GM12878 (cell line): ENCODE measurements around the gene RTN4RL1. TPM values are rescaled to one million over a fixed set of nuclear protein-coding genes. Genes with fewer than 3 reads are reported as not detected.

ENCODE experiments used
- ATAC-seq: fragments of 200-7000 bp; cut with Tn5 transposase; 3 replicates; pipeline ENCODE4 v1.9.1; 2020; ENCODE audit warnings: mild to moderate bottlenecking, moderate library complexity
- BruUV-seq: library from RNA; stranded (reverse); fragments of 400-500 nt; replicated peaks from 2 replicates; lab custom pipeline; 2021; lab: Mats Ljungman, UMichigan
- CTCF ChIA-PET: fragments of 300-600 bp; sonication (Branson Sonifier 250); formaldehyde crosslinking; extraction: SDS; loops from one replicate; lab custom pipeline; 2021; ENCODE audit warnings: inconsistent platforms; lab: Yijun Ruan, JAX
- POLR2A ChIA-PET: fragments of 350-600 bp; formaldehyde crosslinking; extraction: SDS; loops from one replicate; lab custom pipeline; 2021; ENCODE audit warnings: inconsistent platforms; lab: Charles Lee
- RAD21 ChIA-PET: fragments of 300-600 bp; sonication (Branson Sonifier 250); formaldehyde crosslinking; loops from one replicate; lab custom pipeline; 2023; ENCODE audit warnings: antibody characterized with exemption; ENCODE audit not compliant: unreplicated experiment; lab: Charles Lee
- SMC1A ChIA-PET: fragments of 300-600 bp; sonication (Branson Sonifier 250); formaldehyde crosslinking; loops from one replicate; lab custom pipeline; 2023; ENCODE audit not compliant: unreplicated experiment, uncharacterized antibody; lab: Charles Lee
- DNase-seq: peaks from one replicate; pipeline ENCODE4 v3.0.0-alpha.2; 2011; ENCODE audit warnings: low read depth, low spot score
- FAIRE-seq: peaks from 3 replicates; lab custom pipeline; 2011; peaks lifted over from hg19 to GRCh38; lab: Jason Lieb, UNC
- H2AFZ ChIP-seq: 2 replicates; pipeline ENCODE4 v1.6.0; 2011; ENCODE audit warnings: low read depth, low read length, control low read depth; ENCODE audit not compliant: control insufficient read depth
- H3K27ac ChIP-seq: 2 replicates; pipeline ENCODE4 v1.5.1; 2011; ENCODE audit warnings: control low read depth; ENCODE audit not compliant: control insufficient read depth, insufficient read depth
- H3K27me3 ChIP-seq, 2 experiments: replicated peaks in 1 of 2; 2 replicates each; pipeline versions ENCODE4 v1.6.0 to v1.6.1; 2011; ENCODE audit warnings: low read length in 1 of 2; ENCODE audit not compliant: control insufficient read depth in 2 of 2, insufficient read depth in 2 of 2
- H3K36me3 ChIP-seq, 2 experiments: 2 replicates each; pipeline ENCODE4 v1.5.1; 2011; ENCODE audit warnings: low read length in 1 of 2; ENCODE audit not compliant: control insufficient read depth in 2 of 2, insufficient read depth in 2 of 2
- H3K4me1 ChIP-seq: 2 replicates; pipeline ENCODE4 v1.6.1; 2011; ENCODE audit warnings: mild to moderate bottlenecking, low read length, moderate library complexity, mixed read lengths; ENCODE audit not compliant: control insufficient read depth, insufficient read depth
- H3K4me2 ChIP-seq: 2 replicates; pipeline ENCODE4 v1.6.0; 2011; ENCODE audit warnings: control low read depth; ENCODE audit not compliant: control insufficient read depth, insufficient read depth
- H3K4me3 ChIP-seq: fragments of 200-600 bp; sonication (generic); 2 replicates; pipeline ENCODE4 v1.5.1; 2016
- H3K79me2 ChIP-seq: 2 replicates; pipeline ENCODE4 v1.6.0; 2011; ENCODE audit warnings: low read length; ENCODE audit not compliant: control insufficient read depth, insufficient read depth
- H3K9ac ChIP-seq: 2 replicates; pipeline ENCODE4 v1.8.0; 2011; ENCODE audit warnings: low read length, control low read depth, mixed read lengths; ENCODE audit not compliant: control insufficient read depth, insufficient read depth
- H3K9me3 ChIP-seq: replicated peaks from 3 replicates; pipeline ENCODE4 v1.5.1; 2011; ENCODE audit warnings: mild to moderate bottlenecking, low read length; ENCODE audit not compliant: control insufficient read depth, insufficient read depth
- H4K20me1 ChIP-seq: 2 replicates; pipeline ENCODE4 v1.6.0; 2011; ENCODE audit not compliant: control insufficient read depth, insufficient read depth
- CBFB ChIP-seq: IDR thresholded peaks from 2 replicates; pipeline ENCODE4 v1.6.1; 2016; ENCODE audit warnings: antibody characterized with exemption, low read depth
- CBX3 ChIP-seq: fragments of 200-600 bp; sonication (generic); IDR thresholded peaks from 2 replicates; pipeline ENCODE4 v1.6.1; 2016; ENCODE audit warnings: low read depth, borderline replicate concordance
- CTCF ChIP-seq, 3 experiments: IDR thresholded peaks in 2 of 3; conservative IDR thresholded peaks in 1 of 3; 2 replicates each; pipeline ENCODE4 v1.5.1; 2011; ENCODE audit warnings: low read depth in 3 of 3, low read length in 3 of 3, mild to moderate bottlenecking in 3 of 3, control low read depth in 2 of 3, moderate library complexity in 2 of 3, inconsistent platforms in 1 of 3, mixed read lengths in 1 of 3; ENCODE audit not compliant: control insufficient read depth in 2 of 3, insufficient read depth in 1 of 3; ENCODE audit errors: extremely low read depth in 1 of 3
- MEF2B ChIP-seq: fragments of 450-650 bp; IDR thresholded peaks from 2 replicates; pipeline ENCODE4 v1.6.1; 2018; ENCODE audit warnings: mild to moderate bottlenecking, moderate library complexity; ENCODE audit not compliant: partially characterized antibody, poor library complexity, severe bottlenecking
- MTA3 ChIP-seq: IDR thresholded peaks from 2 replicates; pipeline ENCODE4 v1.6.1; 2012; ENCODE audit warnings: low read length, inconsistent platforms, borderline replicate concordance
- RAD21 ChIP-seq: IDR thresholded peaks from 2 replicates; pipeline ENCODE4 v1.6.1; 2011; ENCODE audit warnings: mild to moderate bottlenecking, low read depth, low read length, moderate library complexity; ENCODE audit not compliant: insufficient read depth
- SMC3 ChIP-seq: IDR thresholded peaks from 2 replicates; pipeline ENCODE4 v1.6.1; 2011; ENCODE audit warnings: low read length, improper control_type of control experiment, borderline replicate concordance
- YY1 ChIP-seq: IDR thresholded peaks from 2 replicates; pipeline ENCODE4 v1.6.1; 2011; ENCODE audit warnings: low read depth, mild to moderate bottlenecking, low read length
- WGBS: methylation state at CpG from one replicate; pipeline ENCODE4 v1.1.6; 2016; ENCODE audit warnings: low lambda C conversion rate; ENCODE audit not compliant: insufficient replicate concordance, insufficient coverage; ENCODE audit errors: missing lambda C conversion rate; 5-methylcytosine and 5-hydroxymethylcytosine counted together
- in situ Hi-C: fragments of 300-500 bp; cut with MboI; formaldehyde crosslinking; loops from 9 replicates; pipeline ENCODE4 v1.14.3; 2018; ENCODE audit warnings: mixed read lengths
- intact Hi-C: fragments of 100-400 bp; cut with micrococcal nuclease; formaldehyde crosslinking; loops from one replicate; pipeline ENCODE4 v1.14.2; 2022; ENCODE audit not compliant: unreplicated experiment
- polyA plus RNA-seq, 11 experiments: library from polyadenylated mRNA; depleted of rRNA in 4 of 11; unstranded in 6 of 11; stranded (reverse) in 5 of 11; fragments of >200 nt; fragmentation: Nextera tagmentation in 4 of 11; fragmentation: Illumina TruSeq in 1 of 11; extraction: Ambion mirVana in 4 of 11; extraction: Trizol in 1 of 11; gene quantifications; 1 replicate in 1 of 11; 2 replicates in 10 of 11; pipeline versions ENCODE4 v1.2.1 to v1.2.3, GENCODE V29; 2011 to 2016; ENCODE audit warnings: inconsistent platforms in 2 of 11, missing spikeins in 2 of 11, low read depth in 1 of 11
- total RNA-seq, 4 experiments: library from RNA; depleted of rRNA in 3 of 4; stranded (reverse); fragments of >200 nt in 3 of 4; fragmentation: Illumina TruSeq in 1 of 4; extraction: Trizol in 1 of 4; gene quantifications; 2 replicates each; pipeline versions ENCODE4 v1.2.1 to v1.2.3, GENCODE V29; 2013 to 2021

The RTN4RL1 gene
- total and polyA plus RNA-seq, 10 of the 15 experiments (the other 5 are each of a cell fraction or from before 2014, with no cell fraction given), result 0.08 to 0.11 (median 0.10) TPM; not detected in 7

GRCh38 chr17:1908699-1909309 lies 116.3 kb downstream of the RTN4RL1 start:
- Histone ChIP-seq H3K36me3 (no peaks in the 10 kb centered on the region), H3K9ac (no peak overlapping the region), H3K27me3 (no peaks in the 10 kb centered on the region), H2AFZ (no peak overlapping the region), H3K4me1 (peaks cover 17% of the 10 kb centered on the region), H3K79me2 (no peaks in the 10 kb centered on the region), H4K20me1 (no peaks in the 10 kb centered on the region), H3K4me2 (peak overlapping the region; percentile 42), H3K4me3 (peak overlapping the region; percentile 11; the same call in 1 of the 2 replicates), H3K9me3 (no peaks in the 10 kb centered on the region), H3K27ac (no peak overlapping the region)
- ChIA-PET SMC1A (interaction anchor here (0.7 to 1.8 kb wide), 11 partner anchors 25 to 474 kb away, joined by 3 to 5 read pairs (median 3); partner anchors contain the start of gene OVCA2), CTCF (interaction anchor here (0.6 to 2.5 kb wide), 9 partner anchors 13 to 507 kb away, joined by 3 to 12 read pairs (median 5); partner anchors contain the start of gene DPH1), RAD21 (interaction anchor here (0.9 to 1.3 kb wide), 9 partner anchors 117 to 337 kb away, joined by 3 to 8 read pairs (median 3); partner anchors contain the start of gene DPH1), POLR2A (interaction anchor here (0.6 kb wide), 1 partner anchor 87 kb away, joined by 4 read pairs; no protein-coding TSS in a partner anchor)
- TF ChIP-seq CTCF (IDR thresholded peaks at IDR 0.05 in 2 of 3, conservative IDR thresholded peaks at IDR 0.05 in 1 of 3; ENCODE audit: control insufficient read depth in 2 of 3, extremely low read depth in 1 of 3, insufficient read depth in 1 of 3, low read depth in 3 of 3, low read length in 3 of 3) (peak; percentile 48 to 66 (median 49); a peak in 4 of 6 replicates), MEF2B (peak; percentile 11), MTA3 (no peak), CBX3 (no peak), YY1 (0 out of 2 replicates have a peak, but pooled peaks have one; percentile 15), CBFB (no peak), RAD21 (peak; percentile 73), SMC3 (peak; percentile 77)
- intact Hi-C loops (loop anchor here (2.0 kb wide), 1 partner anchor 122 kb away; the partner anchor contains the start of gene DPH1), in situ Hi-C loops (loop anchor here (25.0 kb wide), 1 partner anchor 103 kb away; no protein-coding TSS in a partner anchor)
- 1% methylated on average over 20 of the region's 22 CpGs for WGBS
- FAIRE-seq (no peak), DNase-seq (no peak), ATAC-seq (peak; percentile 84)
- BruUV-seq, result no TSS peak
